ENCODE data around the gene SCAMP4.

SCAMP4 gene

GRCh38 chr19:1905110-1905862 lies at the start of gene SCAMP4, which contains the start of gene ADAT3 (continued):
- TF ChIP-seq HIC1 (tag by site-specific recombination; IDR thresholded peaks at IDR 0.05) (peak; percentile 57; the same call in 1 of the 2 replicates), ZBTB8A (tag by site-specific recombination; IDR thresholded peaks at IDR 0.05) (peak; percentile 63), ZNF513 (tag by site-specific recombination; IDR thresholded peaks at IDR 0.05) (peak; percentile 79), ZNF37A (tag by site-specific recombination; IDR thresholded peaks at IDR 0.05) (no peak), KLF17 (tag by site-specific recombination; IDR thresholded peaks at IDR 0.05) (peak; percentile 77), ZNF341 (tag by site-specific recombination; IDR thresholded peaks at IDR 0.05; ENCODE audit: low read depth) (peak; percentile 62), ZXDB (tag by site-specific recombination; IDR thresholded peaks at IDR 0.05) (peak; percentile 100), ZBTB49 (tag by site-specific recombination; IDR thresholded peaks at IDR 0.05; ENCODE audit: low read depth) (no peak), ZNF596 (tag by site-specific recombination; IDR thresholded peaks at IDR 0.05) (peak; percentile 6; the same call in 1 of the 2 replicates), GLIS1 (tag by site-specific recombination; IDR thresholded peaks at IDR 0.05) (peak; percentile 51; the same call in 1 of the 2 replicates), SP3 (tag by site-specific recombination; IDR thresholded peaks at IDR 0.05) (peak; percentile 99), ZNF514 (tag by site-specific recombination; IDR thresholded peaks at IDR 0.05) (no peak), ZNF211 (tag by site-specific recombination; IDR thresholded peaks at IDR 0.05; ENCODE audit: low read depth) (no peak), ZEB2 (tag by site-specific recombination; IDR thresholded peaks at IDR 0.05) (peak; percentile 89), KLF10 (tag by site-specific recombination; IDR thresholded peaks at IDR 0.05) (peak; percentile 53), KLF7 (tag by site-specific recombination; IDR thresholded peaks at IDR 0.05; ENCODE audit: borderline replicate concordance) (peak; percentile 89), ZNF692 (tag by site-specific recombination; IDR thresholded peaks at IDR 0.05) (peak; percentile 79), GFI1B (tag by site-specific recombination; IDR thresholded peaks at IDR 0.05) (no peak), ZNF529 (tag by site-specific recombination; IDR thresholded peaks at IDR 0.05; ENCODE audit: insufficient replicate concordance) (no peak), ZNF394 (tag by site-specific recombination; IDR thresholded peaks at IDR 0.05; ENCODE audit: borderline replicate concordance) (0 out of 2 replicates have a peak, but pooled peaks have one; percentile 18), BCL11A (tag by site-specific recombination; IDR thresholded peaks at IDR 0.05; ENCODE audit: low read depth) (no peak), PRDM10 (tag by site-specific recombination; IDR thresholded peaks at IDR 0.05) (peak; percentile 33), ZBTB21 (tag by site-specific recombination; IDR thresholded peaks at IDR 0.05) (0 out of 2 replicates have a peak, but pooled peaks have one; percentile 34)

Measured in HEK293 (cell line).